IPS-18c (cell line): ENCODE data around the gene TMEM244.

Experiments
- H3K4me3 ChIP-seq: 2 replicates; pipeline ENCODE4 v1.7.0; 2013; ENCODE audit warnings: low read depth, mild to moderate bottlenecking, low read length, moderate library complexity; ENCODE audit not compliant: insufficient read depth
- H3K9me3 ChIP-seq: one replicate; pipeline ENCODE4 v1.6.1; 2013; ENCODE audit warnings: mild to moderate bottlenecking, low read length, moderate library complexity; ENCODE audit not compliant: control insufficient read depth, insufficient read depth

Gene TMEM244

DNA sequence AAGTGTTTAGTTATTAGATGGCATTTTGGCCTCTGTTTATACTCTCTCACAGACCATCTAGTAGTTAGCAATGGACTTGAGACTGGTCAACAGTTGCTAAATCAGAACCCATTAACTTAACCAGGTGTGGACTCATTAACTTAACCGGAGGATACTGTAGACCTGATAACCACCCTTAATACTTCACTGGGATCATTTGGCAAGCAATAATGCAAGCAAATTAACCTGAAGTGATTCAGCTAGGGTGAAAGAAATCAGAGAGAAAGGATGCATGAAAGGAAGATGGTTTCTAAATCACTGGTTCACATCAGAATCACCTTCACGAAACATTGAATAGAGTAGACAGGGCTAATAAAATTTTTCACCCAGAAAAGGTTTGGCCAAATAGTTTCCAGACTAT, 73.3 kb downstream of the TMEM244 start:
- no peak overlapping the region for H3K4me3 ChIP-seq
- H3K9me3 ChIP-seq, result no peaks in the 10 kb centered on the region

DNA sequence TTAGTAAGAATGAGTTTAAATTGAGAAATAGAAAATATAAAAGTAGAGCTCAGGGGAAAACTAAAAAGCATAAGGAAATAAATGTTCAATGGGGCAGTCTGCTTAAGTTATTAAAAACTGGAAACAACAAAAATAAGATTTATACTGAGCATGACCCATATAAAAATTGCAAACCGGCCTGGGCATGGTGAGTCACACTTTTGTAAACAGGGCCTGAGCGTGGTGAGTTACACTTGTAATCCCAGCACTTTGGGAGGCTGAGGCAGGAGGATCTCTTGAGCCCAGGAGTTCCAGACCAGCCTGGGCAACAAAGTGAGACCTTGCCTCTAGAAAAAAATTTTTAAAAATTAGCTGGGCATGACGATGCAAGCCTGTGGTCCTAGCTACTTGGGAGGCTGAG, 74.6 kb downstream of the TMEM244 start:
- H3K4me3 ChIP-seq, result no peak overlapping the region
- H3K9me3 ChIP-seq, result no peaks in the 10 kb centered on the region

DNA sequence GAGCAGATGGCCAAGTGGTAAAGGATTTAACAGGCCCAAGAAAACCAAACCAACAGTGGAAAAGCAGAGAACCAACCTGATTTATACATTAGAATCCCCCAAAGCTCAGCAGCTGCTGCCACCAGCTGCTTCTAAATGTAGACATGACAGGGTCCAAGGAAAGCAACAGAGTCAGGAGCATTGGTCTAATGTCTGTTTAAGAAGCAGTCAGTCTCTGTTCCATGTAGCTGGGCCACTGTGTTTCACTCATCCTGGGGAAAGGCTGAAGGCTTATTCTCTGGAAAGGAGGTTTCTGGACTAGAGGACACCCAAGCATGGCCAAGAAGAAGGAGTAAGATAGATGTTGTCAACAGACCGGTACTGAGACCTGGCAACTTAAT, 75.4 kb downstream of the TMEM244 start:
- H3K9me3 ChIP-seq, result no peaks in the 10 kb centered on the region
- H3K4me3 ChIP-seq, result no peak overlapping the region

DNA sequence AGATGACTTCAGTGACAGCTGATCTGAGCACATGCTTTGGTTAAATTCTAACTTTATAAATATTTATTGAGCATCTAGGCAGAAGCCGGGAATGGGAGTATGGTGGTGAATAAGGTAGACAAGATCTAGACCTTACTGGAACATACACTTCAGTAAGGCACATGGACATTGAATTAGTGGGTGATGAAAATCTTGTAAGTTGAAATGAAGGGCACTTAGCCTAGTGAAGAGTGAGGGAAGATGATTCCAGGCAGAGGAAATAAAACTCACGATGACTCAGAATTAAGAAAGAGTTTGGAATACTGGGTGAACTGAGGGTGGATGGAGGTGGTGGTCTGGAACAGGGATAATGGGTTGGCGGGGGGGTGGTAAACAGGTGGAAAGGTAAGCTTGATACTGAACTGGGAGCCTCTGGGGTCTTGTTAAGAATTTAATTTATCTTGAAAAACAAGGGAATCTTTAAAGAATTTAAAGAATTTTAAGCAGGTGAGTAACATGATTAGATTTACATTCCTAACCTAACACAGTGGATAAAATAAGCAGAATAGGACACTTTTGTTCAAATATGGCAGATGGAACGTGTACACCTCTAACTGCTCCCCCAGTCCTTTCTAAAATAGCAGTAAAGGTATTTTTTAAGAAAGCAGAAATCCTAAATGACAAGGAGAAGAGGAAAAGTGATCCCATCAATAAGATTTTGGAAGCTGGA, 75.9 kb downstream of the TMEM244 start:
- Histone ChIP-seq H3K9me3 (no peaks in the 10 kb centered on the region), H3K4me3 (no peak overlapping the region)
